ENCODE results near the gene CRY1. TPM values are rescaled to one million over a fixed set of nuclear protein-coding genes. Genes with fewer than 3 reads are reported as not detected.

CRY1 gene
- total and polyA plus RNA-seq, 9 of the 15 experiments (the other 6 are each of a cell fraction or from before 2014, with no cell fraction given), result 8.7 to 33.3 (median 25.2) TPM

- intact Hi-C loops (cut with micrococcal nuclease), result no loop called here
- no peak overlapping the region for H3K9ac ChIP-seq (ENCODE audit: insufficient read depth in 1 of 2, low read depth in 2 of 2, low read length in 2 of 2)
- H3K79me2 ChIP-seq (ENCODE audit: control insufficient read depth, insufficient read depth, low read length), result peaks cover 7% of the 10 kb centered on the region; the same call in 1 of the 3 replicates
- no peaks in the 10 kb centered on the region for H3K9me3 ChIP-seq (replicated peaks; ENCODE audit: control insufficient read depth, insufficient read depth, low read depth, low read length)
- ATAC-seq (no peak), DNase-seq (ENCODE audit: extremely low read depth in 1 of 4, low spot score in 3 of 4) (no peak), FAIRE-seq (no peak)
- no peak overlapping the region for H3K27ac ChIP-seq (ENCODE audit: extremely low read depth, low read depth, low read length)
- no peak overlapping the region for H2AFZ ChIP-seq (ENCODE audit: low read depth, low read length)
- H3K9me1 ChIP-seq (ENCODE audit: control insufficient read depth, insufficient read depth, low read length), result no peaks in the 10 kb centered on the region
- H3K4me3 ChIP-seq, result no peak overlapping the region
- POLR2A ChIA-PET, result no interaction called here
- H4K20me1 ChIP-seq (replicated peaks; ENCODE audit: control insufficient read depth, insufficient read depth, low read length), result no peaks in the 10 kb centered on the region
- H3K4me2 ChIP-seq (ENCODE audit: insufficient read depth, low read length), result no peak overlapping the region
- H3K36me3 ChIP-seq (ENCODE audit: control insufficient read depth, insufficient read depth, low read length), result no peaks in the 10 kb centered on the region
- 42% methylated on average over 4 of the region's 4 CpGs for WGBS (ENCODE audit: insufficient coverage, low coverage, missing lambda C conversion rate)
- CTCF ChIA-PET (ENCODE audit: low intra/inter-chr PET ratio), result no interaction called here
- H3K4me1 ChIP-seq (replicated peaks in 1 of 2; ENCODE audit: control insufficient read depth in 2 of 2, insufficient read depth in 2 of 2, low read length in 2 of 2), result 0 out of 5 replicates have a peak, but pooled peaks cover 0 to 2% of the 10 kb centered on the region in 2 experiments
- no TSS peak for BruUV-seq (replicated peaks)
- no peaks in the 10 kb centered on the region for H3K27me3 ChIP-seq (ENCODE audit: control insufficient read depth in 2 of 2, insufficient read depth in 2 of 2, low read length in 2 of 2)
- in situ Hi-C loops (cut with MboI), result no loop called here
- TF ChIP-seq MYNN (IDR thresholded peaks at IDR 0.05), result no peak
- no peak for TF ChIP-seq MYNN (CRISPR knock-in tag; IDR thresholded peaks at IDR 0.05)
- TF ChIP-seq ZSCAN29 (IDR thresholded peaks at IDR 0.05), result no peak
- no peak for TF ChIP-seq ZNF77 (CRISPR knock-in tag; IDR thresholded peaks at IDR 0.05)
- TF ChIP-seq CREB5 (CRISPR knock-in tag; IDR thresholded peaks at IDR 0.05), result no peak
- TF ChIP-seq CXXC5 (CRISPR knock-in tag; IDR thresholded peaks at IDR 0.05), result no peak
- no peak for TF ChIP-seq C11orf30 (IDR thresholded peaks at IDR 0.05; ENCODE audit: low read depth)
- TF ChIP-seq CHD4 (IDR thresholded peaks at IDR 0.05; ENCODE audit: insufficient read depth, insufficient replicate concordance, low read depth, low read length, poor library complexity, severe bottlenecking), result no peak
- no peak for TF ChIP-seq NFRKB (IDR thresholded peaks at IDR 0.05; ENCODE audit: low read depth)
- no peak for TF ChIP-seq CHAMP1 (IDR thresholded peaks at IDR 0.05)
- no peak for TF ChIP-seq U2AF2 (optimal IDR thresholded peaks at IDR 0.05; ENCODE audit: low read depth, low read length)
- TF ChIP-seq RREB1 (CRISPR knock-in tag; IDR thresholded peaks at IDR 0.05), result no peak
- no peak for TF ChIP-seq PRPF4 (IDR thresholded peaks at IDR 0.05; ENCODE audit: insufficient read depth, low read depth, low read length, poor library complexity, severe bottlenecking)
Measured at GRCh38 chr12:107026806-107027635, 66.3 kb downstream of the CRY1 start.

All from K562 (cell line).